Activated CD8-positive, alpha-beta memory T cell treated with anti-CD3 and anti-CD28 coated beads, Interleukin-2, amount 50 U/mL, for 48 hours (primary cell): Measurements from ENCODE around the gene ARHGEF37.
"Not testable (repeated sequence)": the region's sequence is repeated elsewhere in the genome, so short reads cannot be mapped to it uniquely, and the experiment has no call there.

ENCODE experiments used
- DNase-seq: peaks from one replicate; pipeline ENCODE4 v3.0.0-alpha.2; 2020

The ARHGEF37 gene

GRCh38 chr5:149567226-149567625 lies 14.1 kb upstream of the ARHGEF37 start:
- no peak for DNase-seq

- no peak for DNase-seq
Measured at GRCh38 chr5:149572170-149572569, 9.1 kb upstream of the ARHGEF37 start.

GRCh38 chr5:149572576-149573231 lies 8.6 kb upstream of the ARHGEF37 start:
- DNase-seq, result no peak

DNA sequence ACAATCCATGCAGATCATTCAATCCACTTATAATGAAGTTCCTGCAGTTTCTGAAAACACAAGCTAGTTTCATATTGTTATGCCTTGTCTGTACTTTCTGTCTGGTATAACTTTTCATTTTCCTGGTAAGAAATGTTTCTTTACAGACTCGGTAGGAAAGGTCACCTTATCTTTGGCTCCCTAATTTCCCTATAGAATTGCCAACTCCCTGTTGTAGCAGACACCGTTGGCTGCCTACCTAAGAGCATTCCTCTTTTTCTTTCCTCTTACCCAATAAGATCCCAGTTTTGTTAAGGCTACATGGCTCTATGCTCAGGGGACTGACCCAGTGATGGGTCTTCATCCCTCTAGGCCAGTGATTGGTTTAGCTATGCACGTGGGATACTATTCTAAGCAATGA lies 6.2 kb upstream of the ARHGEF37 start:
- no peak for DNase-seq

DNA sequence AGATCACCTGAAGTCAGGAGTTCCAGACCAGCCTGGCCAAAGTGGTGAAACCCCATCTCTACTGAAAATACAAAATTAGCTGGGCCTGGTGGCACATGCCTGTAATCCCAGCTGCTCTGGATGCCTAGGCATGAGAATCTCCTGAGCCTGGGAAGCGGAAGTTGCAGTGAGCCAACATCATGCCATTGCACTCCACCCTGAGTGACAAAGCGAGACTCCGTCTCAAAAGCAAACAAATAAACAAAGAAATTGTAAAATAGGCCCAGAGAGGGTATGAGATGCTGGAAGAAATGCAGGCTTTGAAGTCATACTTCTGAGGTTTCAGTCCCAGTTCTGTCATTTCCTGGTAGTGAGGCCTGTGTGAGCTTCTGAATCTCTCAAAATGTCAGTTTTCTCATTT lies 5.3 kb upstream of the ARHGEF37 start:
- DNase-seq, result peak; percentile 55

DNA sequence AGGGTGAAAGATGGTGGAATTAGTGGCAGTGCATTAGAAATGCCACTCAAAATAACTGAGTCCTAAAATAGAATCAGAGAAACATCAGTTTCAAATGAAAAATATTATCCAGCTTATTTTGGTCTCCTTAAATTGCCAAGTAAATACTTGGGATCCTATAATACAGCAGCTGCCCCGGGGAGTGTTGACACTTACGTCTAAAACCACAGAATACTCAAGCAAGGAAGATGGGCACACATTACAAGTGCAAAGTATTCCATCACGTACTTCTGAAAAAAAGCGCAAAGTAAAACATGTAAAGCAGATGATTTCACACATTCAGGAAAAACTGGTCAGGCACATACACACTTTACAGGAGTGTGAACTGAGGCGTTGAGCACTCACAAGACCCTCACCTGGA lies 2.4 kb upstream of the ARHGEF37 start:
- DNase-seq, result no peak

DNA sequence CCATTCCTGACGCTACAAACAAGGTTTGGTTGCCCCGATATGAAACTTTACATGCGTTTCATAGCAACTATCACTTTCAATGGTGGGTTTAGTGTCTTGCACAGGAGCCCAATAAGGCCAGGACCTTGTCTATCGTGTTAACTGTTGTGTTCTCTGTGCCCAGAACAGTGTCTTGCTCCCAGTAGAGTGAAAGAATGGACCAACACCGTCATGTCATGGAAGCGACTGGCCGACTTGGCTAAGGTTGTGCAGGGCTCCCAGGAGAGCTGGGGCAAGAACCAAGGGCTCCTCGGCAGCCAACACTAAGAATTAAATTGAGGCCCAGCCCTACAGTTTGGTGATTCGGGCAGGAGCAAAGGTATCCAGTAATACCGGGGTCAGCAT lies 498 bp upstream of the ARHGEF37 start:
- DNase-seq, result no peak

GRCh38 chr5:149581931-149582768 lies 852 bp downstream of the ARHGEF37 start:
- no peak for DNase-seq

DNA sequence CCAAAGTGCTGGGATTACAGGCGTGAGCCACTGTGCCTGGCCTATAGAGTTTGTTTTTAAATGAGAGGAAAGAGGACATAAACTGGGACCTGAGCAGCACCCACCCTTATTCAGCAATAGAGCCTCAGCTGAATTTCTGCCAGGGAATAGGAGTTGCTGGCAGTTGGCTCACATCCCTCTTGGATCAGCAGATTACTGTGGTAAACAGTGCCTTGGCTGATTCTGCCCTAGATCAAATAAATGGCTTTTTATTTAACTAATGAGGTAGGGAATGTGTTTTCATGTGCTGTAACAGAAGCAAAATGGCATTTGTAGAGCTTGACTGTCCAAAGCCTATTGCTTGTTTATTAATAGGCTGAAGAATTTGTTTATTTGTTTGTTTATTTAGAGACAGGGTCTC lies 2.1 kb downstream of the ARHGEF37 start:
- DNase-seq, result no peak

DNA sequence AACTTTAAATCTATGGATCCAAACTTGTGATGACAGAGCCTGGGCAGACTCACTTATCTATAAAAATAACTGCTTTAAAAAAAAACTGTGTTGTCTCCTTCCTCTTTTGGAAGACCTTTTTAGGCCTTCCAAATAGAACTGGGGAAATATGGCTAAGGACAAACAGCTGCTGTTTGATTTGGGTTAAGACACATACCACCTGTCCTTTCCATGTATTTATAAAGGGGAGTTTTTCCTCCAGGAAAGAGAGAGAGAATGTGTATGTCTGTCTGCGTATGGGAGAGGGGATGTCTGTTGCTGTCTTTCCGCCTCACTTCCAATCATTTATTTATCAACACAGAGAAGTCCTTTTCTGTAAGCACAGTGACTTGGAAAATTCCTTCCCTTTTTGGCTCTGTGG lies 2.8 kb downstream of the ARHGEF37 start:
- DNase-seq, result no peak

DNA sequence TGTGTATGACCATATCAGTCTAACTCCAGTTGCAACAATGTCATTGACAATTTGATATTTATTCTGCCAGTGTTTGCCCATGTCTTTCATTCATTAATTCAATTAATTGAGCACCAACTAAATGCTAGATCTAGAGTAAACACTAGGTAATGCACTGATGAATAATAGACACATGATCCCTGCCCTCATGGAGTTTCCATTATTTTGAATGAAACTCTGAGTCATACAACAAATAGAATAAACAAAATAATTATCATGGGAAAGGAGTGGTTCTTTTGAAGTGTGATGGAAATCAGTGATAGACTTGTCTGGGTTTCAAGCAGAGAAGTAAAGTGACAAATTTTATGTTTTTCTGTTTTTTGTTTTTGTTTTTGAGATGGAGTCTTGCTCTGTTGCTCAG lies 4.6 kb downstream of the ARHGEF37 start:
- DNase-seq, result no peak

DNA sequence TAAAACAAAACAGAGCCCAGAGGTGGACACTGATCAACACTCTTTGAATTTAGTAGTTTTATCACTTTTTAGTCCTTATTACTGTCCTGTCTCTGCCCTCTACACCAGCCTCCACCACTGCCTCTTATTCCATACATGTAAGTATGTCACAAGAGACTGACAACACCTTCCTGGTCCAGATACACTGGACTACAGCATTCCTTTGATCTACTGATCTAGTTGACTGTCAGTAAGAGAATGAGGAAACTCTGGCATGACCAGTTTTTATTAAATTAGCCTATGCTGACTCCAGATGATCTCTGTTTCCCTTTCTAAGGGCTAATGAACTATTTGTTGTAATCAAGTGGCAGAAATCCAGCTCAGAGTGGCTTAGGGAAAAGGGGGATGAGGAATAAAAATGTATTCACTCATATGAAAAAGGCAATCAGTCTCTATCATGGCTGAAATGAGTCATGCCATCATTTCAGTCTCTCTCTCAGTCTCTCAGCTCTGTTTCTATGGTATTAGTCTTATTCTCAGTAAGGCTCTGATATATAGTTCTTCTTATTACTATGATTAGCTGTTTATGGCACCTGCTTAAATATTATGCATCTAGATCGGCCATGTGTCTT lies 5.5 kb downstream of the ARHGEF37 start:
- no peak for DNase-seq

DNA sequence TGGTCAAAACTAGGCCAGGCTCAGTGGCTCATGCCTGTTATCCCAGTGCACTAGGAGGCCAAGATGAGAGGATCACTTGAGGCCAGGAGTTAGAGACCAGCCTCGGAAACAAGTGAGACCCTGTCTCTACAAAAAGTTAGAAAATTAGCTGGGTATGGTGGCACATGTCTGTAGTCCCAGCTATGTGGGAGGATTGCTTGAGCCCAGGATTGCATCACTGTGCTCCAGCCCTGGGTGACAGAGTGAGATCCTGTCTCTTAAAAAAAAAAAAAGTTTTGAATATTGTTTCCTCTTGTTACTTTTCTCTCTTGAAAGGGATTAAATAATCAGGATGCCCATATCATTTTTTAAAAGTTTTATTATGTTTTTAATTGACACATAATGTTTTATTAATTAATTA lies 7.6 kb downstream of the ARHGEF37 start:
- DNase-seq, result no peak

- DNase-seq, result no peak
Measured at GRCh38 chr5:149593370-149593769, 12.1 kb downstream of the ARHGEF37 start.

- no peak for DNase-seq
Measured at GRCh38 chr5:149594206-149594895, 13.1 kb downstream of the ARHGEF37 start.

DNA sequence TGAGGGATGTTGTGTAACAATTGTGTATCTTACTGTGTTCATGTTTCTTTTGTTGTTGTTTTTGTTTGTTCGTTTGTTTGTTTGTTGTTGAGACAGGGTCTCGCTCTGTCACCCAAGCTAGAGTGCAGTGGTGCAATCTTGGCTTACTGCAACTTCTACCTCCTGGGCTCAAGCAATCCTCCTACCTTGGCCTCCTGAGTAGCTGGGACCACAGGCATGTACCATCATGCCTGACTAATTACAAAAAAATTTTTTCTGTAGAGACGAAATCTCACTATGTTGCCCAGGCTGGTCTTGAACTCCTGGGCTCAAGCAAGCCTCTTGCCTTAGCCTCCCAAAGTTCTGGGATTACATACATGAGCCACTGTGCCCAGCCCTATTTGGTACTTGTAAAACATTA lies 13.8 kb downstream of the ARHGEF37 start:
- DNase-seq, result not testable (repeated sequence)

- DNase-seq, result no peak
Measured at GRCh38 chr5:149596712-149597111, 15.4 kb downstream of the ARHGEF37 start.

GRCh38 chr5:149597618-149598017 lies 16.3 kb downstream of the ARHGEF37 start:
- DNase-seq, result no peak

- not testable (repeated sequence) for DNase-seq
Measured at GRCh38 chr5:149598234-149598633, 16.9 kb downstream of the ARHGEF37 start.

- DNase-seq, result no peak
Measured at GRCh38 chr5:149598966-149599365, 17.7 kb downstream of the ARHGEF37 start.

DNA sequence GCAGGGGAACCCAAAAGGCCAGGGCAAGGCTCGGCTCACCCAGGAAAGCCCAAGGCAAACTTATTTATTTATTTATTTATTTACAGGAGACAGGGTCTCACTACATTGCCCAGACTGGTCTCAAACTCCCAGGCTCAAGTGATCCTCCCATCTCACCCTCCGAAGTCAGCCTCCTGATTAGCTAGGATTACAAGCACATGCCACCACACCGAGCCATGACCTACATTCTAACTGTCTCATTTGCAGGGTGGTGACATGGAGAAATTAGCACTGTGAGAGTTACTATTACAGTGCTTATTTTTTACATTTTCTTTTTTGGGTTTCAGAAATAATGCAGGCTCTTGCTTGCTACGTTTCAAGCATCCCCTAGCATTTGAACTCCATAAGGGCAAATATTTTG lies 18.1 kb downstream of the ARHGEF37 start:
- no peak for DNase-seq

GRCh38 chr5:149600932-149601331 lies 19.6 kb downstream of the ARHGEF37 start:
- no peak for DNase-seq

DNA sequence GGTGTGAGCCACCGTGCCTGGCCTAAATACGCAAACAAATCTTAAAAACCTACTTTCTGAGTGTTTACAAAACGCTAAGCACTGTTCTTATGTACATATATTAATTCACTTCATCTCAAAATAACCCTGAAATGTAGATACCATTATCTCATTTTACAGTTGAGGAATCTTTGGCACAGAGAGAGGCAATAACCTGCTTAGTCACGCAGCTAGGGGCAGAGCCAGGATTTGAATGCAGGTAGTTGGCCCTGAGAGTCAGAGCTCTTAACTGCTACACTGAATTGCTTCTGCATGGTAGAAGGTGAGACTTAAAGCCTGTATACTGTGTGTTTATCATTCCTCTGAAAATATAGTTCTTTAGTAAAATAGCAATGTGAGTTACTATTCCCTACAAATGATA lies 21.9 kb downstream of the ARHGEF37 start:
- DNase-seq, result no peak

- DNase-seq, result no peak
Measured at GRCh38 chr5:149603920-149604319, 22.6 kb downstream of the ARHGEF37 start.
